Karpas-422 (cell line): Measurements from ENCODE around the gene PHF1. TPM values are rescaled to one million over a fixed set of nuclear protein-coding genes. Genes with fewer than 3 reads are reported as not detected.
"Not testable (repeated sequence)": the region's sequence is repeated elsewhere in the genome, so short reads cannot be mapped to it uniquely, and the experiment has no call there.

Source experiments
- DNase-seq: peaks from one replicate; pipeline ENCODE4 v3.0.0-alpha.2; 2015
- H2AFZ ChIP-seq: fragments of 200-600 bp; sonication (generic); 2 replicates; pipeline ENCODE4 v1.6.1; 2014; ENCODE audit warnings: antibody characterized with exemption, low read length, mixed read lengths
- H3K27ac ChIP-seq: fragments of 200-600 bp; sonication (generic); 2 replicates; pipeline ENCODE4 v1.5.1; 2014; ENCODE audit warnings: mild to moderate bottlenecking, low read length, moderate library complexity
- H3K27me3 ChIP-seq: fragments of 200-600 bp; sonication (generic); 2 replicates; pipeline ENCODE4 v1.6.1; 2014; ENCODE audit warnings: low read length, mixed read lengths
- H3K36me3 ChIP-seq: fragments of 200-600 bp; sonication (generic); 2 replicates; pipeline ENCODE4 v1.6.1; 2014; ENCODE audit warnings: low read length, mixed read lengths; ENCODE audit not compliant: insufficient read depth
- H3K4me1 ChIP-seq: fragments of 200-600 bp; sonication (generic); 2 replicates; pipeline ENCODE4 v1.6.1; 2014; ENCODE audit warnings: mild to moderate bottlenecking, low read length, mixed read lengths
- H3K4me2 ChIP-seq: fragments of 200-600 bp; sonication (generic); 2 replicates; pipeline ENCODE4 v1.6.1; 2014; ENCODE audit warnings: low read length, low read depth, mild to moderate bottlenecking; ENCODE audit not compliant: poor library complexity, severe bottlenecking
- H3K4me3 ChIP-seq: fragments of 200-600 bp; sonication (generic); 2 replicates; pipeline ENCODE4 v1.5.1; 2014; ENCODE audit warnings: mild to moderate bottlenecking, antibody characterized with exemption, low read length, mixed read lengths
- H3K79me2 ChIP-seq: fragments of 200-600 bp; sonication (generic); 2 replicates; pipeline ENCODE4 v1.6.1; 2014; ENCODE audit warnings: mild to moderate bottlenecking, low read length, mixed read lengths
- H3K9ac ChIP-seq: fragments of 200-600 bp; sonication (generic); 2 replicates; pipeline ENCODE4 v1.6.0; 2014; ENCODE audit warnings: low read length
- H3K9me2 ChIP-seq: fragments of 200-600 bp; sonication (generic), shearing (Covaris generic); replicated peaks from 2 replicates; pipeline ENCODE4 v1.6.0; 2014; ENCODE audit warnings: mild to moderate bottlenecking, low read length, moderate library complexity; ENCODE audit not compliant: insufficient read depth
- H3K9me3 ChIP-seq: fragments of 300-700, 200-600 bp; sonication (generic); 2 replicates; pipeline ENCODE4 v1.6.1; 2014; ENCODE audit warnings: low read length, mixed read lengths
- H4K20me1 ChIP-seq: fragments of 200-600 bp; sonication (generic); 2 replicates; pipeline ENCODE4 v1.6.1; 2014; ENCODE audit warnings: mild to moderate bottlenecking, antibody characterized with exemption, low read length, low read depth; ENCODE audit not compliant: insufficient read depth
- total RNA-seq: library from RNA; depleted of rRNA; stranded (reverse); fragments of >200 nt; shearing (Covaris generic); gene quantifications from 2 replicates; pipeline ENCODE4 v1.2.3, GENCODE V29; 2014; ENCODE audit warnings: low replicate concordance; rRNA removed

The PHF1 gene
- total RNA-seq: 32.6 and 66.6 TPM in 2 replicates

DNA sequence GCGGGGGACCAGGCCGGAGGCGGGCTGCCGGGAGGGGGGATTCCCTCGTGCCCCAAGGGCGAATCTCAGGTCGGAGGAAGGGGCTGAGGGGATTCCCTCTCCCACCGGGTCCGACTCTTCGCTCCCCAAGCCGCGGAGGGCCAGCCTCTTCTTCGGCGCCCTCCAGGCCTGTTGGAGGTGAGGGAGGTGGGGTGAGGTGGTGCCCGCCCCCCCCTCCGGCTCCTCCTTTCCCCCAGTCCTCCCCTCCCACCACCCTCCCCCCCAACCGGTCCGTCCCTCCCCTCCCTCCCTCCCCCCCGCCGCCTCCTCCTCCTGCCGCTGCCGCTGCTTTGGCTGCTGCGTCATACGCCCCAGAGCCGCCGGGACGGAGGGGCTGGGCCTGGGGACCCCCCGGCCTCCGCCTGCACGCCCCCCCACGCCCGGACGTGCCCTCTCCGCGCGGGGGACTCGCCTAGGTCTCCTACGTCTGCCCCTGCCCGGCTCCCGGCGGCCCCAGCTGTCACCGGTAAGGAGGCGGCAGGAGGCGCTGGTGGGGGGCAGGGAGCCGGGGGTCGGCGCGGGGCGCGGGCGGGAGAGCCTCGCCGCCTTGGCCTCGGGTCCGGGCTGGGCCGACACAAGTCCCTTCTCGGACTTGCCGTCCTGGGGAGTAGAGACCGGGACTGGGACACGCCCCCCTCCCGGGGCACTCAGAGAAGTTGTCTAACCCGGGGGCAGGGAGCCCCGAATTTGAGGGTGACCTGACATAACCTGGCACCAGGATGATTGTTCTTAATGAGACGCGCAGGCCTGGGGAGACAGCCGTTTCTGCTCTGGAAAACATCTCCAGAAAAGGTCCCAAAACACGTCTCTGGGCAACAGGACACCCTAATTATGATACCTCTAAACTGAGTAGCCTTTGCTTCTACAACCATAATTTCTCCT lies at the start of gene PHF1:
Gene PHF1 (plus strand): TSS at position 304 of the 921 bp plus-strand sequence. CDS start 1,250 bp downstream, outside the sequence.
- H2AFZ ChIP-seq: peak within 1 kb of the TSS; percentile 82; the same call in 1 of the 2 replicates
- H3K4me3 ChIP-seq: peak within 1 kb of the TSS; percentile 83

DNA sequence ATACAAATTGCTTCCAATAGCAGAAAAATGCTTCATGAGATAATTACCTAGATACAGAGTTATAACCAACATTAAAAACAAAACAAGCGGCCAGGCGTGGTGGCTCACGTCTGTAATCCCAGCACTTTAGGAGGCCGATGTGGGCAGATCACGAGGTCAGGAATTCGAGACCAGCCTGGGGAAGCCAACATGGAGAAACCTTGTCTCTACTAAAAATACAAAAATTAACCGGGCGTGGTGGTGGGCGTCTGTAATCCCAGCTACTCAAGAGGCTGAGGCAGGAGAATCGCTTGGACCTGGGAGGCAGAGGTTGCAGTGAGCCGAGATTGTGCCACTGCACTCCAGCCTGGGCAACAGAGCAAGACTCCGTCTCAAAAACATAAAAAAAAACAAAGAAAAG lies 47.3 kb upstream of the PHF1 start:
- not testable (repeated sequence) for H3K27me3 ChIP-seq, H3K9me2 ChIP-seq, H3K36me3 ChIP-seq, H4K20me1 ChIP-seq, H3K9ac ChIP-seq, H2AFZ ChIP-seq, DNase-seq, H3K79me2 ChIP-seq, H3K4me1 ChIP-seq, H3K27ac ChIP-seq, H3K4me3 ChIP-seq, H3K9me3 ChIP-seq, H3K4me2 ChIP-seq

More for the DNA sequence above, at the start of gene PHF1:
- Histone ChIP-seq H3K27ac (peak within 1 kb of the TSS; percentile 74), H3K36me3 (peaks cover 16% of the 10 kb centered on the region; the same call in 1 of the 2 replicates), H3K9ac (peak within 1 kb of the TSS; percentile 82), H3K9me2 (no peaks in the 10 kb centered on the region), H3K9me3 (no peaks in the 10 kb centered on the region), H4K20me1 (no peaks in the 10 kb centered on the region), H3K4me2 (peak within 1 kb of the TSS; percentile 84), H3K79me2 (peaks cover 19% of the 10 kb centered on the region), H3K4me1 (peaks cover 44% of the 10 kb centered on the region), H3K27me3 (no peaks in the 10 kb centered on the region)
- peak; percentile 56 for DNase-seq

DNA sequence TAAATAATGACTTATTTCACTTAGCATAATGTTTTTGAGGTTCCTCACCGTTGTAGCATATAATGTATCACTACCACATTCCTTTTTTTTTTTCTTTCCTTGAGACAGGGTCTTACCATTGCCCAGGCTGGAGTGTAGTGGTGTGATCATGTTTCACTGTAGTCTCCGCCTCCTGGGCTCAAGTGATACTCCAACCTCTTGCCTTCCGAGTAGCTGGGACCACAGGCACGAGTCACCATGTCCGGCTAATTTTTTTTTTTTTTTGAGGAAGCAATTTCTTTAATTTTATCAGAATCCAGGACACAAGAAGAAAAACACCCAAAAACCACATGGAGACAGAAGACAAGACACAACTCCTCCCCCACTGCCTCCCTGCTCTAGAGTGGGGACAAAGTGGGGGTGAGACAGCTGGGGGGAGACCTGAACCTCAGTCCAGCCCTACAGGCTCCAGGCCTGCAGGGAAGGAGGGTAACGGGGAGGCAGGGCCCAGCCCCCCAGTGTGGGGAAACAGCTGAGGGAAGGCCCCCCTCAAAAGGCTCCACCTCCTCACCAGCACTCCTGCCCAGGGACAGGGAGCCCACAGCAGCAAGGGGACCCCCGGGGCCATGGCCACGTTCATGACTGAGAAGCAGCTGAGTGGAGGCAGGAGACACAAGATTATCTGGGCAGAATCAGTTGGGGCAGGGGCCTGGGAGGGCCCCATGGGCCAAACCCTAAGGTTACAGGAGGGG lies 46.2 kb upstream of the PHF1 start:
- not testable (repeated sequence) for DNase-seq, H3K4me1 ChIP-seq, H3K36me3 ChIP-seq, H3K9me2 ChIP-seq, H3K9me3 ChIP-seq, H4K20me1 ChIP-seq, H3K27ac ChIP-seq, H3K9ac ChIP-seq, H3K79me2 ChIP-seq, H3K4me3 ChIP-seq, H3K4me2 ChIP-seq, H2AFZ ChIP-seq, H3K27me3 ChIP-seq

DNA sequence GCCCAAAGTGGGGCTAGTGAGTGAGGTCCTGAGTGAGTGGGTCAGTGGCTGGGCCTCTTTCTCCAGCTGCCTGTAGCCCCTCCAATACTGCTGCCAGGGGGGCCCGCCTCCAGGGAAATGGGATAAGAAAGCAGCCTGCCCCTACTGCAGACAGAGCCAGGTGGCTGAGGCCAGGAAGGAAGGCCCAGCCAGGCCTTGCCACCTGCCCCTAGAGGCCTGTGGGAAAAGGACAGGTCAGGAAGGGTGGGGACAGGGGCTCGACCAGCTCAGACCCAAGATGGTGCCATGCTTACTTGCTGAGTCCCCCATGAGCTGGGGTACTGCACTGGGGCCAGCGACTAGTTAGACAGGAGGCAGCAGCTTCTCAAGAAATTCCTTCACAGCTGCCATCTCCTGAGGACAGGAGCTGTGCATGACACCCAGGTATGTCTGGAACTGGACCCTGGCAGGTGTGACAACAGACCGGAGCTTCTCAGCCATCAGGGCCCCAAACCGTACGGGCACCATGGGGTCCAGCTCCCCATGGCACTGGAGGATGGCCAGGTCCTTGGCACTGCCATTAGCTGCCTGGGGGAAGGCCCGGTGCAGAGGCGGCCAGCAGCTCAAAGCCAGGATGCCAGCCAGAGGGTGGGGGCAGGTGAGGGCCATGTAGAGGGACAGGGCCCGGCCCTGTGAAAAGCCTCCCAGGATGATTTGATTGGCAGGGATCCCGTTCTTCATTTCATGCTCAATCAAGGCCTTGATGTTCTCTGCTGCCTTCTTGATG lies 45.4 kb upstream of the PHF1 start:
- H3K27me3 ChIP-seq, H3K9ac ChIP-seq, H3K27ac ChIP-seq, H3K9me3 ChIP-seq, H3K9me2 ChIP-seq, H4K20me1 ChIP-seq, H3K36me3 ChIP-seq, H3K4me2 ChIP-seq, H2AFZ ChIP-seq, H3K4me1 ChIP-seq, H3K4me3 ChIP-seq, DNase-seq, H3K79me2 ChIP-seq: not testable (repeated sequence)

GRCh38 chr6:33367009-33367714 lies 43.7 kb upstream of the PHF1 start:
- Histone ChIP-seq H3K27ac (no peak overlapping the region), H3K36me3 (no peaks in the 10 kb centered on the region), H3K79me2 (no peaks in the 10 kb centered on the region), H3K4me2 (no peak overlapping the region), H3K4me1 (no peaks in the 10 kb centered on the region), H4K20me1 (no peaks in the 10 kb centered on the region), H3K9me2 (no peaks in the 10 kb centered on the region), H3K9ac (no peak overlapping the region), H2AFZ (no peak overlapping the region), H3K4me3 (no peak overlapping the region), H3K9me3 (no peaks in the 10 kb centered on the region), H3K27me3 (no peaks in the 10 kb centered on the region)
- DNase-seq: no peak

DNA sequence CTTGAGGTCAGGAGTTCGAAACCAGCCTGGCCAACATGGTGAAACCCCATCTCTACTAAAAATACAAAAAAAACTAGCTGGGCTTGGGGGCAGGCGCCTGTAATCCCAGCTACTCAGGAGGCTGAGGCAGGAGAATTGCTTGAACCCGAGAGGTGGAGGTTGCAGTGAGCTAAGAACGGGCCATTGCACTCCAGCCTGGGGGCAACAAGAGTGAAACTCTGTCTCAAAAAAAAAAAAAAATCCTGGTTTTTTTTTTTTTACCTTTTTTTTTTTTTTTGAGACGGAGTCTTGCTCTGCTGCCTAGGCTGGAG lies 43.1 kb upstream of the PHF1 start:
- not testable (repeated sequence) for H3K4me1 ChIP-seq, H3K9me2 ChIP-seq, DNase-seq, H3K79me2 ChIP-seq, H3K4me3 ChIP-seq, H3K27me3 ChIP-seq, H4K20me1 ChIP-seq, H3K36me3 ChIP-seq, H3K4me2 ChIP-seq, H3K27ac ChIP-seq, H3K9ac ChIP-seq, H3K9me3 ChIP-seq, H2AFZ ChIP-seq

DNA sequence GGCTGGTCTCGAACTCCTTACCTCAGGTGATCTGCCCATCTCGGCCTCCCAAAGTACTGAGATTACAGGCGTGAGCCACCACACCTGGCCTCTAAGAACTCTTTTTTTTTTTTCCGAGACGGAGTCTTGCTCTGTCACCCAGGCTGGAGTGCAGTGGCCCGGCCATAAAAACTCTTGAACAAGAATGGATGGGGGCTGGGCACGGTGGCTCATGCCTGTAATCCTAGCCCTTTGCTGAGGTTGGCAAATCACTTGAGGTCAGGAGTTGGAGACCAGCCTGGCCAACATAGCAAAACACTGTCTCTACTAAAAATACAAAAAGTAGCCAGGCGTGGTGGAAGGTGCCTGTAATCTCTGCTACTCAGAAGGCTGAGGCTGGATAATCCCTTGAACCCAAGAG lies 38.9 kb upstream of the PHF1 start:
- not testable (repeated sequence) for H2AFZ ChIP-seq, DNase-seq, H4K20me1 ChIP-seq, H3K9me3 ChIP-seq, H3K9me2 ChIP-seq, H3K27me3 ChIP-seq, H3K36me3 ChIP-seq, H3K4me3 ChIP-seq, H3K9ac ChIP-seq, H3K4me1 ChIP-seq, H3K27ac ChIP-seq, H3K79me2 ChIP-seq, H3K4me2 ChIP-seq
